NCI-H146 treated with DMSO at 0.1 percent for 48 hours (cell line): ENCODE measurements around the gene DPY19L3.
"Not testable (repeated sequence)": the region's sequence is repeated elsewhere in the genome, so short reads cannot be mapped to it uniquely, and the experiment has no call there.

Experiments
- DNase-seq: peaks from one replicate; lab custom pipeline; 2025; ENCODE audit not compliant: unreplicated experiment; lab: John Stamatoyannopoulos, UW

The DPY19L3 gene

DNA sequence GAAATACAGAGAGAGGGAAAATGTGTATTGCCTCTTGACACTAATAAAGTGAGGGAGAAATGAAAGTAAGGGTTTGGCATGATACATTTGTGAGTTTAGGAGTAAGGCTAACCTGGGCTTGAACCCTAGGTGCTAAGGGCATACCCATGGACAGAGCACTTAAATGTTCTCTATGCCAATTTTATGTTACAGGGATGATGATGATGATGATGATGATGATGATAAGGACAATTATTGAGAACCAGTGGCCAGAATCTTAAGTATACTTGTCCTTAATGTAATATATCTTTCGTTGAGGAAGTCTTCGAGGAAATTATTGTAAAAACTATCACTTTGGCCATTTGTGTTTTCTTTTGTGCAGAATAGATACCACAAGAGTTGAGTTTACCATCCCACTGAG lies 33.2 kb downstream of the DPY19L3 start:
- no peak for DNase-seq

DNA sequence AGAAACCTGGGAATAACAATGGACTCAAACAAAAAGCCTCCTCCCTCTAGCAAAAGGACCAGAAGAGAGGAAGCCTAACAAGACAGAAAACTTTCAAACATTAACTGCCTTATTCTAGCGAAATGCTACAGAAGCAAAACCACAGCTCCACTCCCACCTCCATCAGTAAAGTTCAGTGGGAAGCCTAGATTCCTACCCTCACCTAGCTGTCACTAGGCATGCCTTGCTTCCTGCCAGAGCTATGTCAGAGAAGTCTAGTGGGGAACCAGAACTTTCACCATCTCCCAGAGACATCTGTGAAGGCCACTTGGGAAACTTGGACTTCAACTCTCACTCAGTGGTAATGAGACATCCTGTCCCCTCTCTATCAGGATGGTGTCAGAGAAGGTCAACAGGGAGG lies 37.1 kb downstream of the DPY19L3 start:
- no peak for DNase-seq

GRCh38 chr19:32447534-32447933 lies 42.0 kb downstream of the DPY19L3 start:
- not testable (repeated sequence) for DNase-seq

DNA sequence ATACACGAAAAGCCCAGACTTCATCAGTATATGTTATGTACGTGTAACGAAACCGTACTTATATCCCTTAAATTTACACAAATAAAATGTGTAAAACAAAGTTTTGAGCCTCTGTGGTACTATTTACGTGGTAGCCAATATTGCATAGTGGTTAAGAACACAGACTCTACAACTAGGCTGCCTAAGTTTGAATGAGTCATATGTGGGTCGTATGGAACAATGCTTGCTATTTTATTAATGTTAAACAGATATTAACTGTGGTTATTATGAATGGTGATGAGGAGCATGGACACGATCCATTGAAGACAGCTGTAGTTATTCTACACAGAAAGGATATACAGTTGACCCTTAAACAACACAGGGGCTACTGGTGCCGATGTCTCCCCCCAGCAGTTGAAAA lies 42.5 kb downstream of the DPY19L3 start:
- DNase-seq, result no peak

DNA sequence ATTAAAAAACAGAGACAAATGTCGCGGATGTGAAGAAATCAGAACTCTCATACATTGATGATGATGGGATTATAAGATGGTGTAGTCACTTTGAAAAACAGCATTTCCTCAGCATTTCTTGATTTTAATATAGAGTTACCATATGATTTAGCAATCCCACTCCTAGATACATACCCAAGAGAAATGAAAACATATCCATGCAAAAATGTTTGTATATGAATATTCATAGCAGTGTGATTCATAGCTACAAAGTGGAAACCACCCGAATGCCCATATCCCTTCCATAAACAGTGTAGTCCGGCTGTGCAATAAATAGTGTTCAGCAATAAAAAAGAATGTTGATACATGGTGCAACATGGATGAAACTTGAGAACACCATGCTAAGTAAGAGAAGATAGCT lies 44.6 kb downstream of the DPY19L3 start:
- DNase-seq, result no peak

- DNase-seq, result no peak
Measured at GRCh38 chr19:32453736-32454135, 48.2 kb downstream of the DPY19L3 start.

- DNase-seq, result no peak
Measured at GRCh38 chr19:32456406-32456805, 50.8 kb downstream of the DPY19L3 start.

GRCh38 chr19:32457571-32458158 lies 52.1 kb downstream of the DPY19L3 start:
- no peak for DNase-seq

GRCh38 chr19:32458500-32459123 lies 53.0 kb downstream of the DPY19L3 start:
- DNase-seq, result no peak

DNA sequence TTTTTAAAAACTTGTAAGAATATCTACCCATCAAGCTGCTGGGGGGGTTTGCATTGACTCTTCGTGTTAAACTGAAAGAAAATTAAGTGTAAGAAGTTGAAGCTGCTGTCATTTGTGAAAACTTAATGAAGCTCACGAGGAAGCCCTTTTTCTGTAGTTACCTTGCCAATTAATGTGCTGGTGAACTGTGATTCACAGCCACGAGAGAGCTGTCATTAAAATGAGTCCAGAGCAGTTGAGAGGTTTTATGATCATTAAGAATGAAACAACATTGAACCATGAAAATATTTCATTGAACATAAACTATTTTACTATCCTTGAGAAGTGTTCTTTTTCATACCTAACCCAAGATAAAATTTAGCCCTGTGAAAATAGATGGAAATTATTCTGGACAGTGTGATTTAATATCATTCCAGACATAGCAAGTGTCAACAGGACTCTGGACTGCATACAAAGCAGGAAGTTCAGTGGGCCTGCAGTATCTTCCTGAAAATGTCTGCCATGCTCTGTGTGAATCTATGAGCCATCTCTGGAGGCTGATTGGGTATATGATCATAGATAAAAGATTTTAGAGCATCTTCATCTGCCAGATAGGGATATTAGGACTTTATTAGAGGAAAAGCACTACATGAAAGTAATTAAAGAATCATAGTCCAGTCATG lies 53.8 kb downstream of the DPY19L3 start:
- DNase-seq, result no peak

- no peak for DNase-seq
Measured at GRCh38 chr19:32460476-32460875, 54.9 kb downstream of the DPY19L3 start.

DNA sequence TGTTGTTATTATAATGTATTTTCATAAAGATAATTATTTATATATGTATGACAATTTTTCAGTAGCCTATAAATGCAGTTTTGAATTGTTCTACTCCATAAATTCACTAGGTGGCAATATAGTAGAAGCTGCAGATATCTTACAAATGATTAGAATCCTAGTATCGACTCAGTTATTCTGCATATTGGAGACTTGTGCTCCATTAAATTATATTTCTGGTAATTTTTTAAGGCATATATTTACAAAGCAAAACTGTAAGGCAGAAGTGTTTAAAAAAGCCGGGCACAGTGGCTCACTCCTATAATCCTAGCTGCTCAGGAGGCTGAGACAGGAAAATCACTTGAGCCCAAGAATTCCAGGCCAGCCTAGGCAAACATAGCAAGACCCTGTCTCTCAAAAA lies 58.7 kb downstream of the DPY19L3 start:
- no peak for DNase-seq

- DNase-seq, result no peak
Measured at GRCh38 chr19:32465176-32465575, 59.6 kb downstream of the DPY19L3 start.

- no peak for DNase-seq
Measured at GRCh38 chr19:32469795-32470194, 64.2 kb downstream of the DPY19L3 start.

DNA sequence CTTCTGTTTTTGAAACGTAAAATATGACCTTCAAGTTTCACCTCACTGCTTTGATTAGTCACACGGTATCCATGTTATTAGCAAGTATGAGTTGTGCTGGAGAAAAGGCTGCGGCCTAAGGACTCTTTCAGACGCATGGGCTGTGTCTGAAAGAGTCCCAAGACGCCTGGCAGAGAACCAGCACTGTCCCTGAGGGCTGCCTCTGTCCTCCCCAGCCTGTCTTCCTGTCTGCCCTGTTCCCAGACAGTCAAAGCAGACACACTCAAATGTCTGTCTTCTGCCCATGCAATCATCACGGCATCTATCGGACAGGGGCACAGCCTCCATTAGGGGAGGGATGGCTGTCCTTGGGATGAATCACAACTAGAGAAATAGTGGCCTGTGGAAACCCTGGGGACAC lies 65.5 kb downstream of the DPY19L3 start:
- no peak for DNase-seq

GRCh38 chr19:32471811-32472210 lies 66.2 kb downstream of the DPY19L3 start:
- no peak for DNase-seq

DNA sequence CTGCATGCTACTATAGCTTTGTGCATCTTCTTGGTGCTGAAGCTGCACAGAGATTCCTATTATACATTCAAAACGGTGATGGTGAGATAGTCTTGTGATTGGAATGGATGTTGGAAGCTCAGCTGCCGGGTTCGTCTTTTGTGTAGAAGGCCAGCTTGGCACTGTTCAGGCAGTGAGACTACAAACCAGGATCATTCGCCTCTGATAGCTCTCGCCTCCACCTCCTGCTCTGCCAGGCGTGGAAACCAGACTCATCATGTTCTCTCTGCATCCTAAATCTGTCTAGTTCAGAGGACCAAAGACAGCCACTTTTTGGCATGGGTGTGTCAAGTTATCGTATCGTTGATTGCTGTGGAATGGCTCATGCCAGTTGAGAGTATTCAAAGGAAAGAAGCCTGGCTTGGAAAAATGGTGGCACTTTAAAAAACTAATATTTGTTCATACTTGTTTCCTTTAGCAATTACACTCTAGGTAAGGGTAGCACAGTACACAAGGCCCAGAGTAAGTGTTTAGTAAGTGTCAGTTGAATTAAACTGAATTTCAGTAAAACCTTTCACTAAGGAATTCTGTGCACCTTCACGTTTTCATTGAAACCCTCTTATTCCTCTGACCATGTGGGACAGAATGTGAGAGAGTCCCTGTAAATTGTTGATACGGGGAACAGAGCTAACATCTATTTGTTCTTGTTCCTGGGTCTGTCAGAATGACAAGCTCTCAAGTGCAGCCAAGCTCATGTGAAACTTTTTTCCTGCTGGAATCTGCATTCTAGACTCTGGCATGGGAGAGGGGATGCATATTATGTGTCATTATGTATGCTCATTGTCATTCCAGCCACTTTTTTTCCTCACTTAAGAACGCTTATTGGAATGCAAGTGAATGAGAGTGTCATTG lies 69.8 kb downstream of the DPY19L3 start:
- DNase-seq, result no peak

- no peak for DNase-seq
Measured at GRCh38 chr19:32476032-32476350, 70.4 kb downstream of the DPY19L3 start.

DNA sequence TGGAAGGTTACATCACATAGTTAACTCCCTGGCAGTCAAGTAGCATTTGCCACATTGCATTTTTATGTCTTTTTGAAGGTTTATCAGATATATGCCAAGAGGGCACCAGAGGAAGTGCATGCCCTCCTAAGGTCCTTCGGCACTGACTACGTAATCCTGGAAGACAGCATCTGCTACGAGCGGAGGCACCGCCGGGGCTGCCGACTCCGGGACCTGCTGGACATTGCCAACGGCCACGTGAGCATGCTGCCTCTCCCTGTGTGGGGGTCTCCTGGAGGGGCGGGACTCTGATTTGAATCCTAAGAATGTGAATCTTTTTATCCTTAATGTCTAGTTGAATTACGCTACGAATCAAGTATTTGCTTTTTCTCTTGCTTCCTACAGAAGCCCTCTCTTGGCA lies 74.8 kb downstream of the DPY19L3 start:
- no peak for DNase-seq

- DNase-seq, result no peak
Measured at GRCh38 chr19:32483574-32483973, 78.0 kb downstream of the DPY19L3 start.

- DNase-seq, result no peak
Measured at GRCh38 chr19:32489971-32490370, 84.4 kb downstream of the DPY19L3 start.

DNA sequence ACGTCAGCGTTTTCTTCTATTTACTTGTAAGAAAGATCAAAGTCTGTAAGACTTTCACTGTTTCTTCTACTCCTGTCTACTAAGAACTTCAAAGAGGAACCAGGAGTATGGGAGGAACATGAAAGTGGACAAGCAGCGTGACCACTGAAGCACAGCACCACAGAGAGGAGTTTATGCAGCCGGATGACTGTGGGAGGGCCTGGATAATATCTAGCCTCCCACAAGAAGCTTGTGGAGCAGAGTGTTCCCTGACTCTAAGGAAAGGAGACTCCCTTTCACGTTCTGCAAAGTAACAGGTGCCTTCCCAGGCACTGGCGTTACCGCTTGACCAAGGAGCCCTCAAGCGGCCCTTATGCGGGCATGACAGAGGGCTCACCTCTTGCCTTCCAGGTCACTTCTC lies 91.8 kb downstream of the DPY19L3 start:
- no peak for DNase-seq
